ENCODE results near the gene INPP4A.
A peak's percentile ranks its signal among the peaks of the same experiment; 100 is the strongest.
"Not testable (repeated sequence)": the region's sequence is repeated elsewhere in the genome, so short reads cannot be mapped to it uniquely, and the experiment has no call there.

Gene INPP4A

GRCh38 chr2:98589489-98589888 lies 144.8 kb downstream of the INPP4A start:
- no peak for TF ChIP-seq CTCF (conservative IDR thresholded peaks at IDR 0.05)
- no peak overlapping the region for H3K27ac ChIP-seq

DNA sequence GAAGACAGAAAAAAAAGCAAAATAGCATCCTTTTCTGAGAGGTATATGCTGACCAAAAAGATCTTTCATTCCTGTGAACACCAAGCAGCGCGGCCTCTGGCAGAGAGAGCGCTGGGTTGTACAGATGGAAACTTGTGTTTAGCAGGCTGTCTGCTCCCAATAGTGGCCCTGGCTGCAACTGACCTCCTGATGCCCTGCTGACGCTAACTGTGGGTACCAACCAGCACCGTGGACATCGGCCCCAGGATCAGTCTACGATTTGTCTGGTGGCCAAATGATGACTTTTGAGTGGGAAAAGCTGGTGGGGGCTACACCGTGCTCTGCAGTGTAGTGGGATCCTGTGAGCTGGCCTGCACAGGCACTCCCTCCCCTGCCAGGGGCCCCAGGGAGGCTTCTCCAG lies 147.9 kb downstream of the INPP4A start:
- no peak for TF ChIP-seq CTCF (conservative IDR thresholded peaks at IDR 0.05)
- no peak overlapping the region for H3K27ac ChIP-seq

- H3K27ac ChIP-seq, result not testable (repeated sequence)
Observed at GRCh38 chr2:98594665-98595064, 150.0 kb downstream of the INPP4A start.

DNA sequence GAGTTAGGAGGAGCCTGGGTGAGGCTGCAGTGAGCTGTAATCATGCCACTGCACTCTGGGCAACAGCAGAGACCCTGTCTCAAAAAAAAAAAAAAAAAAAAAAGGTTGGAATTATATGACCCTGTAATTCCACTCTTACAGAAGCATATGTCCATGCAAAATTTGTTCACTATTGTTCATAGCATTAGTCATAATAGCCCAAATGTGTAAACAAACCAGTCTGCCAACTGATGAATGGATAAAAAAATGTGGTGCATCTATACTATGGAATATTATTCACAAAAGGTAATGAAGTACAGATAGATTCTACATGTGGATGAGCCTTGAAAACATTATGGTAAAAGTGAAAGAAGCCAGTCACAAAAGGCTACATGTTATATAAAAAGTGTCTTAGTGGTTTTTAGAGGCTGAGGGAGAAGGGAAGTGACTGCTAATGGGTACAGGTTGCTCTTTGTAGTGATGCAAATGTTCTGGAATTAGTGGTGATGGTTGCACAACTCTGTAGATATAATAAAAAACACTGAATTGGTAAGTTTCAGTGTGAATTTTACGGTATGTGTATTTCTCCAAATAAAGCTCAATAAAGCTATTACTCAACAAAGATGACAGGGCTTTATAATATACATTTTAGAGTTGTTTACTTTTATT lies 154.2 kb downstream of the INPP4A start:
- no peak for TF ChIP-seq CTCF (conservative IDR thresholded peaks at IDR 0.05)
- H3K27ac ChIP-seq, result no peak overlapping the region

DNA sequence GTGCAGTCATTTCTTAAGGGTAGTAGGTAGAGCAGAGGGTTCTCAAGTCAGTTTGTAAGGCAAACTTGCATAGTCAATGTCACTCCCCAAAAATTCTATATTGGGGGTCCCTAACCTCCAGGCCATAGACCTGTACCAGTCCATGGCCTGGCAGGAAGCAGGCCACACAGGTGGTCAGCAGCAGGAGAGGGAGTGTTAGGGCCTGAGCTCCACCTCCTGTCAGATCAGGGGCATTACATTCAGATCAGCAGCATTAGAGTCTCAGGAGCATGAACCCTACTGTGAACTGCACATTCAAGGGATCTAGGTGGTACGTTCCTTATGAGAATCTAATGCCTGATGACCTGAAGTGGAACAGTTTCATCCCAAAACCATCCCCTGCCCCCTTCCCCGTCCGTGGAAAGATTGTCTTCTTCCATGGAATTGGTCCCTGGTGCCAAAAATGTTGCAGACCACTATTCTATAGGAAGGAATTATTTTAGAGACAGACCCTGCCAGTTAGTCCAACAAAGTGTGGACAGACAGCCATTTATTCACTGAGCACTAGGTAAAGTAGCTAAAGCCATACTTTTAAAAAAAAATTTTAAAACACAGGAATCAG lies 157.0 kb downstream of the INPP4A start:
- peak; percentile 80 for TF ChIP-seq CTCF (conservative IDR thresholded peaks at IDR 0.05)
- H3K27ac ChIP-seq, result no peak overlapping the region

GRCh38 chr2:98604547-98604946 lies 159.9 kb downstream of the INPP4A start:
- no peak for TF ChIP-seq CTCF (conservative IDR thresholded peaks at IDR 0.05)
- no peak overlapping the region for H3K27ac ChIP-seq

- TF ChIP-seq CTCF (conservative IDR thresholded peaks at IDR 0.05), result no peak
- H3K27ac ChIP-seq, result no peak overlapping the region
Observed at GRCh38 chr2:98605076-98605475, 160.4 kb downstream of the INPP4A start.

DNA sequence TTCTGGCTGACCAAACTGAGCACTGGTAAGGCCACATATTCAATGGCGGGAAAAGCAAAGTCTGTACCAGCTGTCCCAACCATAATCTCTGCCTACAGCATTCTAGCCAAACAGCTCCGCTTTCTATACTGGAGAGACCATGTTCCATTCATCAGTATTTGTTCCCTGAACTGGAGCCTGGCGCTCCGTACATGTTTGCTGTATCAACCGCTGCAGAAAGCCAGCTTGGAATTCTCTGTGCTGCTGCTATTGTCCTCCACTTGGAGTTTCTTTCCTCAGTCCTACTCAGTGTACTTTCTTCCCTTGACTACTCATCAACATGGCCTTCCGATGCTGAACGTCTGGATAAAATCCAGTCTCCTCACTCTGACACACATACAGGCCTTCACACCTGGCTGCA lies 161.8 kb downstream of the INPP4A start:
- TF ChIP-seq CTCF (conservative IDR thresholded peaks at IDR 0.05), result no peak
- no peak overlapping the region for H3K27ac ChIP-seq
